GM12873 (cell line): ENCODE data around the gene SEC24D.

ENCODE experiments used
- TF ChIP-seq, protein P1 (sequence below): IDR thresholded peaks from 2 replicates; pipeline ENCODE4 v1.5.1; 2012; ENCODE audit warnings: low read depth, mild to moderate bottlenecking, moderate library complexity, low read length, control low read depth; ENCODE audit not compliant: insufficient read depth; ENCODE audit errors: missing control alignments

The SEC24D gene

DNA sequence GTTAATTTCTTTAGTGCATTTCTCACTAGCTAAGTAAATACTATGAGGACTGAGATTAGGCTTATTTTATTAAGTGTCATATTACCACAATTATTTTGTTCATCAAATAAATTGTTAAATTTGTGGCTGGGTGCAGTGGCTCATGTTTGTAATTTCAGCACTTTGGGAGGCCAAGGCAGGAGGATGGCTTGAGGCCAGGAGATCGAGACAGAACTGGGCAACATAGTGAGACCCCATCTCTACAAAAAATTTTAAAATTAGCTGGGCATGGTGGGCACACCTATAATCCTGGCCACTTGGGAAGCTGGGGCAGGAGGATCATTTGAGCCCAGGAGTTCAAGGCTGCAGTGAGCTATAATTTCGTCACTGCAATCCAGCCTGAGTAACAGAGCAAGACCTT lies 6.8 kb downstream of the SEC24D start:
- TF ChIP-seq, protein P1, sequence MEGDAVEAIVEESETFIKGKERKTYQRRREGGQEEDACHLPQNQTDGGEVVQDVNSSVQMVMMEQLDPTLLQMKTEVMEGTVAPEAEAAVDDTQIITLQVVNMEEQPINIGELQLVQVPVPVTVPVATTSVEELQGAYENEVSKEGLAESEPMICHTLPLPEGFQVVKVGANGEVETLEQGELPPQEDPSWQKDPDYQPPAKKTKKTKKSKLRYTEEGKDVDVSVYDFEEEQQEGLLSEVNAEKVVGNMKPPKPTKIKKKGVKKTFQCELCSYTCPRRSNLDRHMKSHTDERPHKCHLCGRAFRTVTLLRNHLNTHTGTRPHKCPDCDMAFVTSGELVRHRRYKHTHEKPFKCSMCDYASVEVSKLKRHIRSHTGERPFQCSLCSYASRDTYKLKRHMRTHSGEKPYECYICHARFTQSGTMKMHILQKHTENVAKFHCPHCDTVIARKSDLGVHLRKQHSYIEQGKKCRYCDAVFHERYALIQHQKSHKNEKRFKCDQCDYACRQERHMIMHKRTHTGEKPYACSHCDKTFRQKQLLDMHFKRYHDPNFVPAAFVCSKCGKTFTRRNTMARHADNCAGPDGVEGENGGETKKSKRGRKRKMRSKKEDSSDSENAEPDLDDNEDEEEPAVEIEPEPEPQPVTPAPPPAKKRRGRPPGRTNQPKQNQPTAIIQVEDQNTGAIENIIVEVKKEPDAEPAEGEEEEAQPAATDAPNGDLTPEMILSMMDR: no peak

- TF ChIP-seq, protein P1: no peak
Measured at GRCh38 chr4:118826723-118827444, 9.0 kb downstream of the SEC24D start.

DNA sequence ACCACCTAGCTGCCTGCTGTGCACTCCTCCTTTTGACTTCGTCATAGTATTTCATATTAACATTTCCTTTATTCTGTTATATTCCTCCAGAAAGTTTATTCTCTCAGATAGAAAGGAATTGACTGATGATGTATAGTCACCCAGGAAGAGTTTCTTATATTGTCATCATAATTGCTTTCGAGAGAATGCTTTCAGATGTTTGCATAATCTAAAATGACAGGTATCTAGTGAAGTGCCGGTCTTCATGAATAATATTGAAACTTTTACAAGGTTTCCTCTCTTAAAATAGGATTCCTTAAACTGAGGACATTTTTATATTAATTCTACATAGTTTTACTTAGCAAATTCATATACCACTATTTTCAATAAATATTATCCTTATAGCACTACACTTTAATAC lies 10.1 kb downstream of the SEC24D start:
- TF ChIP-seq, protein P1: no peak

DNA sequence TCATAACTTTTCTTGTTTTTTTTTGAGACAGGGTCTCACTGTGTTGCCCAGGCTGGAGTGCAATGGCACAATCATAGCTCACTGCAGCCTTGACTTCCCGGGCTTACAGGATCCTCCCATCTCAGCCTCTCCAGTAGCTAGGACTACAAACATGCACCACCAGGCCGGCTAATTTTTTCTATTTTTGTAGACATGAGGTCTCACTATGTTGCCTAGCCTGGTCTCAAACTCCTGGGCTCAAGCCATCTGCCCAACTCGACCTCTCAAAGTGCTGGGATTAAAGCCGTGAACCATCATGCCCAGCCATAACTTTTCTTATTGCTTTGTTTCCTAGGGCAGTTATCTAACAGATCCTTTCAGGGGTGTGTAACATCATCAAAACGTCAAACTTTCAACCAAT lies 11.8 kb downstream of the SEC24D start:
- TF ChIP-seq, protein P1: no peak

DNA sequence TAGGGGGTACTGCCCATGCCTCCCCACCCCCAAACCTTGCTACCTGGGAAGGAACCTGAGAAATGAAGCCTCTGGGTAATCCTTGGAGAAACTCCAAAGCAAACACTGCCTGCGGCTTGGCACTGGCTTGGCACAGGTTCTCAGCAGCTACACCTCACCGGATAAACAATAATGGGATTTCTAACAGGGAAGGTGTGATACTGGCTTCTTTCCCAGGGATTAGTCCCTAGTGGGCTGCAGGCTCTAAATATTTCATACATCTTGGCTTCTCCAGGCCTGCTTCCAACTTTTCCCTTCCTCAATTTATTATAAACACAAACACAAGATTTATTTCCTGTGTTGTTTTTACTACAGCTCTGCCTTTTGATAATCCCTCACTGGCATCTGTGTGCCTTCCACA lies 12.5 kb downstream of the SEC24D start:
- TF ChIP-seq, protein P1: no peak

GRCh38 chr4:118821590-118822293 lies 14.2 kb downstream of the SEC24D start:
- TF ChIP-seq, protein P1: no peak

DNA sequence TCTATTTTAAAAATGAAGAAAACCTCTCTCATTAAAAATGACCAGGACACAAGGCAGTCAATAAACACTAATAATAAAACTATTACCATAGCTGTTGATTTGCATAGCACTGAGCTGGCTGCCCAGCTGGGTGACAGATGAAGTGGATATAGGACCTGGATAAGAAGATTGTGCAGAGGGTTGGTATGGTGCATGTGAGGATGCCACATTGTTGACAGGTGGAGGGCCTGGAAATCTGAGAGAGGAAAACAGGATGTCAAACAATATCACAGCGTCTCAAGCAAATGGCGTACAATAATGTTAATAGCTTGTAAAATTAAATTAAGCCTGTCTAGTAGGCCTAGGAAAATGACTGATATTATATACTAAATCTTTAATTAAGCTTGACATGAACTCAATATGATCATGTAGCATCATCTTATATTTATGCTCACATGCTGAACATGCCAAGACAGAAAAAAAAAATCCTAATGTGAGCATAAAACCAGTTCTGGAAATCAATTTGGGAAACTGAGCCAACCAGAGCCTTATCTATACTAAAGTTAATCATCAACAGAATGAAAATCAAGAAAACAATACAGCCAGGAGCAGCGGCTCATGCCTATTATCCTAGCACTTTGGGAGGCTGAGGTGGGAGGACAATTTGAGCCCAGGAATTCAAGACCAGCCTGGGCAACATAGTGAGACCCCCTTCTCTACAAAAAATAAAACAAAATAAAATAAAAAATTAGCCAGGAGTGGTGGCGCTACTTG lies 18.6 kb downstream of the SEC24D start:
- TF ChIP-seq, protein P1: no peak
